HG03439 (cell line): ENCODE data around the gene LCP1.
"Not testable (repeated sequence)": the region's sequence is repeated elsewhere in the genome, so short reads cannot be mapped to it uniquely, and the experiment has no call there.

ENCODE experiments used
- ATAC-seq: cut with Tn5 transposase; IDR thresholded peaks from one replicate; pipeline ENCODE4 v1.9.1; 2021; ENCODE audit warnings: mild to moderate bottlenecking, moderate library complexity; ENCODE audit not compliant: unreplicated experiment

LCP1 gene, protein sequence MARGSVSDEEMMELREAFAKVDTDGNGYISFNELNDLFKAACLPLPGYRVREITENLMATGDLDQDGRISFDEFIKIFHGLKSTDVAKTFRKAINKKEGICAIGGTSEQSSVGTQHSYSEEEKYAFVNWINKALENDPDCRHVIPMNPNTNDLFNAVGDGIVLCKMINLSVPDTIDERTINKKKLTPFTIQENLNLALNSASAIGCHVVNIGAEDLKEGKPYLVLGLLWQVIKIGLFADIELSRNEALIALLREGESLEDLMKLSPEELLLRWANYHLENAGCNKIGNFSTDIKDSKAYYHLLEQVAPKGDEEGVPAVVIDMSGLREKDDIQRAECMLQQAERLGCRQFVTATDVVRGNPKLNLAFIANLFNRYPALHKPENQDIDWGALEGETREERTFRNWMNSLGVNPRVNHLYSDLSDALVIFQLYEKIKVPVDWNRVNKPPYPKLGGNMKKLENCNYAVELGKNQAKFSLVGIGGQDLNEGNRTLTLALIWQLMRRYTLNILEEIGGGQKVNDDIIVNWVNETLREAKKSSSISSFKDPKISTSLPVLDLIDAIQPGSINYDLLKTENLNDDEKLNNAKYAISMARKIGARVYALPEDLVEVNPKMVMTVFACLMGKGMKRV

DNA sequence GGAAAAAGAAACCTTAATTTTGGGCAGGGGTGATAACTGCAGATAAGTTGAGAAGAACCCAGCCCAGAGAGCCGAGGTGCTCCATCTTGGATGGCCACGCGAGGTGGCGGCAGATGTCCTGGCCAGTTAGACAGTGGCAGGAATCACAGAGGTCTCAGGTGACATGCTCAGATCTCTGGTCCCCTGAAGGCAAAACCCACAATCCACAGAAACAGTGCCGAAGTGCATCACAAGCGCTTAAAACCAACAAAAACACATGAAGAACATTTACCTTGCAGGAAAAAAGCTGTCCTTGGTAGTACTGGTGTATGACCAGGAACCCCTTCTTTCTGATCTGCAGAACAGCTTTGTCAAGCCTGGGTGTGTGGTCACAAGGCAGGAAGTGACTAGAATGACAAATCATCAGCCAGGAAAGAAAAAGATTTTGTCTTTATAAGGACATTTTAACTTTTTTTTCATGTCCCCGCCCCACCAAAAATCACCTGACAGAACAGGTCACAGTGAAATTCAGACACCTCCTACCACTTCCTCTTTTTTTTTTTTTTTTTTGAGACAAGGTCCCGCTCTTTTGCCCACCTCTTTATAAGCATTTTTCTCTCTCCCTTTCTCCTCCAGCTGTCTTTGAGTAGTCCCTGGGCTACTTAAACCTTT is at the start of gene LCP1:
LCP1 (minus strand) TSS at position 338 of the 651 bp plus-strand sequence. CDS start 22,515 bp downstream, outside the sequence.
- peak; percentile 73 for ATAC-seq

DNA sequence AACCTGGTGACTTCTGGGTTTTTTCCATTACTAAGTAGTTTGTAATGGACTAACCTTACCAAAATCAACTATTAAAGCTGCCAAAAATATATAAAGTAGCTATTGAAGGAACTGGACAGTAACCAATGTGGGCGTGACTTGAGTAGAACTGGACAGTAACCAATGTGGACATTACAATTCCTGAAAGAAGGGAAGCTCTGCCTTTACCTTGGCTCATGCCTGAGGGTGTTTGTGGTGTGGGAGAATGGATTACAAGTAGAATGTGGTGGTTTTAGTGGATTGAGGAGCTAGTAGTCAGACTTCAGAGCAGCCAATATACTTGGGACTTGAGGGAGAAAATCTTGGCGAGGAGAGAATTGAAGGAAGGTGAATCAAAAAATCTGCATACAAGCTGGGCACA is 47.3 kb upstream of the LCP1 start:
- no peak for ATAC-seq

DNA sequence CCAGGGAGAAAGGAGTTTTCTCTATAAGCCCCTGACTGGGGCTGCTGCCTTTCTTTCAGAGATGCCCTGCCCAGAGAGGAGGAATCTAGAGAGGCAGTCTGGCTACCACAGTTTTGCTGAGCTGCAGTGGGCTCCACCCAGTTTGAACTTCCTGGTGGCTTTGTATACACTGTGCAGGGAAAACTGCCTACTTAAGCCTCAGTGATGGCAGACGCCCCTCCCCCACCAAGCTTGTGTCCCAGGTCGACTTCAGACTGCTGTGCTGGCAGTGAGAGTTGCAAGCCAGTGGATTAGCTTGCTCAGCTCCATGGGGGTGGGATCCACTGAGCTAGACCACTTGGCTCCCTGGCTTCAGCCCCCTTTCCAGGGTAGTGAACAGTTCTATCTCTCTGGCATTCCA is 38.3 kb upstream of the LCP1 start:
- ATAC-seq = not testable (repeated sequence)

DNA sequence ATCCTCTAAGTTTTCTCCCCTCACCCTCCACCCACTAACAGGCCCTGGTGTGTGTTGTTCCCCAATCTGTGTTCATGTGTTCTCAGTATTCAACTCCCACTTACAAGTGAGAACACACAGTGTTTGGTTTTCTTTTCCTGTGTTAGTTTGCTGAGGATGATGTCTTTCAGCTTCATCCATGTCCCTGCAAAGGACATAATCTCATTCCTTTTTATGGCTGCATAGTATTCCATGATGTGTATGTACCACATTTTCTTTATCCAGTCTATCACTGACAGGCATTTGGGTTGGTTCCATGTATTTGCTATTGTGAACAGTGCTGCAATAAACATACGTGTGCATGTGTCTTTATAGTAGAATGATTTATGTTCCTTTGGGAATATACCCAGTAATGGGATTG is 32.8 kb upstream of the LCP1 start:
- not testable (repeated sequence) for ATAC-seq

DNA sequence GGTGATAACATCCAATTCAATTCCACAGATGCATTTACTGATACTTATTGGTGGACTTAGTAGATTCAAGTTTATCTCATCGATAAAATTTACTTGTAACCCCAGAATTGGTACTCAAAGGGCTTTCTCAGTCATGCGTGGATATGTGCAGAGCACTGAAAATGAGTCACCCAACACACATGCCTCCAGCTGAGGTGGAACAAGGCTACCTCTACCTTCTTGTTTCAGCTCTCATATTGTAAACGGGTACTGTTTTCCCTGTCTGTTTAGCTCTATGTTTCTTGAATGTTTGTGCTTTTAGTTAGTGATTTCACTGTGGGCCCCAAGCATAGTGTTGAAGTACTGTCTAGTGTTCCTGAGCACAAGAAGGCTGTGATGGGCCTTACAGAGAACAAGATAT is 31.3 kb upstream of the LCP1 start:
- ATAC-seq = no peak

DNA sequence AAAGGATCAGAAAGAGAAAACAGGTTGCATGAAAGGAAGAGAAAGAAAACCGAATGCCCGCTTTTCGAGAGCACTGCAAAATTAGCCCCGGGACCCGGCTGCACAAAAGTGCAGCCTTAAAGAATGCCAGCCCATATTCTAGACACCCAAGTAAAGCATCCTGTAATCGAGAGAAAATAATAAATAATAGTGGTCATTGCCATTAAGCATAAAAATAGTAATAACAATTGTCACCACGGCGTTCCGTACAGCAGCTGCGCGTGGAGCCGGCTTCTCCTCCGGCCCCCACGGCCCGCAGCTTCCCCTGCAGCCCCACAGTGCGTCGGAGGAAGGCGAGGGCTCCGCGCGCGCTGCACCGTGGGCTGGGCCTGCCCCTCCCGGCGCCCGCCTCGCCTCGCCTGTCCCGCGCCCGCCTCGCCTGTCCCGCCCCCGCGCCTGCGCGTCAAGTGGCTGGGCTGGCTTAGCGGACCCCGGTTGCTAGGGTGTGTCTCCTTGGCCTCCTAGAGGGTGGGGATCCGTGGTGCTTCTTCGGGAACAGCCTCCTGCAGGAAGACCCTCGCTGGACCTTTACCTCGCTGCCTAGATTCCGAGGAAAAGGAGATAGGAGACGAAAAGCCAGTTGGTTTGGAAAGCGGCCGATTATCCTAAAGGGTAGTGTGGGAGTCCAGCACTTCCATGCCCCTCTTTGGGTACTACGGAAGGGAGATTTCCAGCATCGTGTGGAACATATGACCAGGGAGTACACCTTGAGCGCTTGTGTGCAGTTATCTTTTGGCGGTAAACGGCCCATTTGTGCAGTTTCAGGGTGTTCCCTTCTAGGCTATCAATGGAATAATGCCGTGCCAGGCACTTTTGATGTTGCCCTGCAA is 29.7 kb upstream of the LCP1 start, which contains the start of gene LRRC63:
LRRC63 (plus strand) TSS at position 446 of the 869 bp plus-strand sequence. CDS start 1,107 bp downstream, outside the sequence.
- peak; percentile 97 for ATAC-seq

DNA sequence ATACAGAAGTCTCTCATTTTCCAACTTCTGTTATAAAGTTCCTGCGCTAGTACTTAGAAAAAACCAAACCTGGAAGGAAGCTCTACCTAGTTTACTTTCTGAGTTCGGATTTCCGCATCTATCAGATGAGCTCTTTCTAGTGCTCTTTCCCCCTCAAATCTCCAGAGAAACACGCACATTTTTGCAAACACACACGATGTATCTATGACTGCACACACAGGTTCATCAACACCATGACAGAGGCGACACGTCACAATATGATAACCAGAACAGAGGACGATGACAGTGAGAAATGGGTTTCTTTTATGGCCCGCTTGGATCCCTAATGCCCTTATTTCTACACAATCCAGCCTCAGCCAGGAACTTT is 29.1 kb upstream of the LCP1 start:
- peak; percentile 21 for ATAC-seq

- ATAC-seq = no peak
These were observed 28.5 kb upstream of the LCP1 start for GRCh38 chr13:46210362-46211083.

DNA sequence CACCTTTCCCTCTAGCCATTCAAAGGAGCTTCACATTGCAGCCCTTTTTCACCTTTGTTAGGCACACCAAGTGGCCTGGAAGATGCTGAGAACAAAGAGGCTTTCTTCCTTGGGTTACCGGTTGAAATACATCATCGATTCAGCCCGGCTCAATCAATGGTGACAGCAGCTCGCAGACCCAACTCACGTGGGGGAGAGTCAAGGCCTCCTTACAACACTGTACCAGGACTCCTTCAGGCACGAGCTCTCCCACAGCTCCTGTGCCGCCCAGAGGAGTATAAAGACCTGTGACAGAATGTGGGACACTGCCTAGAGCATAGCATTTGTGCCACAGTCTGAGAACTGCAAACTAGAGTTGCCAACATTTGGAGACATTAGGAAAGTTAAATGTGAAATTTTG is 25.9 kb upstream of the LCP1 start:
- ATAC-seq = no peak

GRCh38 chr13:46206143-46206542 is 24.2 kb upstream of the LCP1 start:
- ATAC-seq = no peak

DNA sequence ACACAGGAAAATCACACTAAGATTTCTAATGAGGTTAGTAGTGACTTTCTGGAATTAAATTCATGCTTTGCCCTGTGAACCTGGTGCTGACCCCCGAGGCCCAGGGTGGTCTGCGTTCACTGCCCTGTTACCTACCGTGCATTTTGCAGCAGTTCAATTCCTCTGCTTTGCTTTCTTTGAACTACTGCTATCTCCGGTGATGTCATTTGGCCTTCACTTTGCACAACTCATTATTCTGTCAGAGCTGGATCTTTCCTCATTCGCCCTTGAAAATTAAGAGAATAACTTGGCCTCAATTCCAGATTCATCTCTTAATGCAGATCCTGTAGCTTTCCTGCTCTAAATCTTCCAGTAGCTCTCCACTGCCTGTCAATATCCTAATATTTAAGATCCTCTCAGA is 21.0 kb upstream of the LCP1 start:
- no peak for ATAC-seq

DNA sequence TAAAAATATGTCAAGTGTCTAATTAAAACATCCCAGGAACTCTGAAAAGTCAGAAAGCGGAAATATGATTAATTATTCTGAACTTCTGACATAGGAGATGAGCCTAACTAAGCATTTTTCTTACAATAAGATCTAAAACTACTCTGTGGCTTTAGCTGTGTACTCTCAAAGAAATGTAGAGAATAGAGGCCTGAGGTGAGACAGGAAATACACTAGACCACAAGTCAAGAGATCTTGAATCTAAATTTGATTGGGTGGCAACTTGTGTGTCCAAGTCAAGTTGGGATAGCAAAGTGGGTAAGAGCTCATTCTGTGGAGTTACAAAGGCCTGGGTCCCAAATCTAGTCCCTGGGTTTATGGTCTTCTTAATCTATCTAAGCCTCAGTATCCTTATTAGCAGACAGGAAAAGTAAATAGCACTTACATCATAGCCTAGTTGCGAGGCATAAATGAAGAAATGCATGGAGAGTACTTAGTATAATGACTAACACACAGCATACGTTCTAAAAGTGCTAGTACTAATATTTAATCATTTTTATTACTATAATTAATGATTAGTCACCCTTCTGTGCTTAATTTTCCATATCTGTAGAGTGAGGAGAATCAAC is 20.3 kb upstream of the LCP1 start:
- no peak for ATAC-seq

DNA sequence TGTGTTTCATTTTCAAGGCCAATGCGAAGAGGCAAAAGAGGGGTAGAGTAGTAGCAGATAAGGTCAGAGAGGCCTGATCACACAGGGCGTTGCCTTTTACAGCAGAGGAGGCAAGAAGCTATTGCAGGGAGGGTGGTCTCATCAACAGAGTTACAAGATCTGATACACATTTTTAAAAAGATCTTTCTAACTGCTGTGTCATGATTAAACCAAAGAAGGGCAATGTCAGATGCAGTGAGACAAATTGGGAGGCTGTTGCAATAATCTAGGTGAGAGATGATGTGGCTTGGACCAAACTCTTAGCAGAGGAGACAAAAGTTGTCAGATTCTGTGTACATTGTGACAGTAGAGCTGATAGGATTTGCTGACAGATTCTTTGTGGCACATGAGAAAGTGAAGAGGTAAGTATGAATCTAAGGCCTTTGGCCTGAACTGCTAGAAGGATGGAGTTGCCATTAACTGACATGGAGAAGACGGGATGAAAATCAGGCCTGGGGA is 16.8 kb upstream of the LCP1 start:
- ATAC-seq = no peak

- ATAC-seq = no peak
These were observed 15.5 kb upstream of the LCP1 start for GRCh38 chr13:46197299-46198048.

DNA sequence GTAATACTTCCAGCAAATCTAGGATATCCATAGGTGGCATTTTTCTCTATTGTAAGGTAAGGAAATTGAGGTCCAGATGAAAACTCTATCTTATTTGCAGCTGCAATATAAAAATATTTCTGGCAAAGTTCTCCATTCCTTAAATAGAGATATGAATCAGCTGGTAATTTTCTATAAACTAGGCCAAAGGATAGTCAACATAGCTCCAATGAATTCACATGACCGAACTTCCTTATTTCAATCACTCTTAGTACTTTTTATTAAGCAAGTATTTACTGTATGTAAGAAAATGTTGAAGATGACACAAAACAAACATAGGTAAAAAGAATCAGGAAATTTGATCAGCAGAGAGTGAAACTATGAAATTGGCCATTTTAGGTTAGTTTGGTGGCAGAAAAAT is 13.0 kb upstream of the LCP1 start:
- ATAC-seq = no peak

- no peak for ATAC-seq
These were observed 10.4 kb upstream of the LCP1 start for GRCh38 chr13:46192412-46192811.

DNA sequence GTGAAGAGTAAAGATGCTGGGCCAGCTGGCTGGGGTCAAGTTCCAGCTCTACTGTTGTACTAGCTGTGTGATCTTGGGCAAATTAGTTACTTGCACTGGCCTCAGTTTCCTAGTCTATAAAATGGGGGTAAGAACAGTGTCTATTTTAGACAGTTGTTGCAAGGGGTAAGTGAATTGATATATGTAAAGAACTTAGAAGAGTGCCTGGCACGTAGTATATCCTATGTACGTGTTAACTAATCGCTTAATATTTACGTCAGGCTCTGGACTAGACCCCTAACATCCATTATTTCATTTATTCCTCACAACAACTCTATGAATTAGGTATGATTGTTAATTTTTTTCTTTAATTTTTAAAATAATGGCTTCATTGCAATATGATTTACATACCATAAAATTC is 3.7 kb upstream of the LCP1 start:
- no peak for ATAC-seq

DNA sequence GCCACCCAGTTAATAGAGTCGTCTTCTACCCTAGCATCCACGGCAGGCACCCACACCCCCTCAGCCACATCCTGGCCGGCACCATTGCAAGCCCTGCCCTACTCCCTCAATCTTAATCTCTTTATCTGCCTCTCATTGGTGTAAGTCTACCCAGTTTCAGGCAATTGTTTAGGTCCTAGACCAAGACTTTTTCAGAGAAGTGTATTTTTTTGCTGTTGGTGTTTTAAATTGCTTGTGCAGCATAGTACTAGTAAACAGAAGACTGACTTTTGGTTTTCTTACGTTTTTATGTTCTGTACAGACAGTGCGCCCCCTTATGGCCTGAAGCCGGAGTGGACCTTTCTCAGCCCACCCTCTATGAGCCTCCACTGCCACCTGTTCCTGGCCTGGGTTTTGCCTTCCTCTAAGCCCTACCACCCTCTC is 2.3 kb upstream of the LCP1 start:
- peak; percentile 42 for ATAC-seq
